SU-DHL-6 (cell line): Measurements from ENCODE around the gene MRPL20.

ENCODE experiments used
- H2AFZ ChIP-seq: fragments of 200-600 bp; sonication (generic); 2 replicates; pipeline ENCODE4 v1.6.1; 2014; ENCODE audit warnings: low read depth, mild to moderate bottlenecking, moderate library complexity, mixed read lengths, antibody characterized with exemption, low read length; ENCODE audit not compliant: severe bottlenecking
- H3F3A ChIP-seq: fragments of 200-600 bp; shearing (Covaris generic); 2 replicates; pipeline ENCODE4 v1.6.0; 2016; ENCODE audit warnings: antibody characterized with exemption, mild to moderate bottlenecking; ENCODE audit not compliant: insufficient read depth
- H3K27ac ChIP-seq: fragments of 200-600 bp; sonication (generic); 2 replicates; pipeline ENCODE4 v1.5.1; 2016; ENCODE audit warnings: low read depth, mild to moderate bottlenecking, low read length, moderate library complexity, mixed read lengths
- H3K27me3 ChIP-seq: fragments of 200-600 bp; sonication (generic), shearing (Covaris generic); 2 replicates; pipeline ENCODE4 v1.6.0; 2014; ENCODE audit warnings: mild to moderate bottlenecking, low read length
- H3K36me3 ChIP-seq: fragments of 200-600 bp; sonication (generic); 2 replicates; pipeline ENCODE4 v1.6.1; 2014; ENCODE audit warnings: mild to moderate bottlenecking, low read length, mixed read lengths
- H3K4me2 ChIP-seq: fragments of 300-600, 200-600 bp; shearing (Covaris generic), sonication (generic); 2 replicates; pipeline ENCODE4 v1.6.0; 2014; ENCODE audit warnings: low read length, low read depth, mild to moderate bottlenecking; ENCODE audit not compliant: poor library complexity, severe bottlenecking
- H3K4me3 ChIP-seq: fragments of 200-600 bp; sonication (generic); 2 replicates; pipeline ENCODE4 v1.5.1; 2014; ENCODE audit warnings: antibody characterized with exemption, low read length, mild to moderate bottlenecking, mixed read lengths; ENCODE audit not compliant: insufficient read depth, poor library complexity, severe bottlenecking
- H3K79me2 ChIP-seq: fragments of 200-600 bp; sonication (generic); 2 replicates; pipeline ENCODE4 v1.6.1; 2014; ENCODE audit warnings: mild to moderate bottlenecking, low read length, moderate library complexity; ENCODE audit not compliant: insufficient read depth
- H3K9ac ChIP-seq: fragments of 200-600 bp; sonication (generic); 2 replicates; pipeline ENCODE4 v1.7.0; 2014; ENCODE audit warnings: mild to moderate bottlenecking, low read length
- H3K9me2 ChIP-seq: fragments of 200-600 bp; sonication (generic); replicated peaks from 2 replicates; pipeline ENCODE4 v1.6.1; 2014; ENCODE audit warnings: low read length; ENCODE audit not compliant: insufficient read depth
- H3K9me3 ChIP-seq: fragments of 200-600 bp; sonication (generic); 2 replicates; pipeline ENCODE4 v1.6.1; 2014; ENCODE audit warnings: low read length, mixed read lengths; ENCODE audit not compliant: insufficient read depth
- H4K20me1 ChIP-seq: fragments of 200-600 bp; sonication (generic); 2 replicates; pipeline ENCODE4 v1.6.1; 2014; ENCODE audit warnings: low read depth, mild to moderate bottlenecking, antibody characterized with exemption, low read length, moderate library complexity, mixed read lengths
- CTCF ChIP-seq: fragments of 200-600 bp; sonication (generic); IDR thresholded peaks from one replicate; pipeline ENCODE4 v1.5.1; 2017; ENCODE audit warnings: antibody characterized with exemption, mild to moderate bottlenecking, low read length, moderate library complexity; ENCODE audit not compliant: insufficient read depth, poor library complexity, severe bottlenecking
- EZH2phosphoT487 ChIP-seq: fragments of 200-600 bp; sonication (generic), shearing (Covaris generic); conservative IDR thresholded peaks from 2 replicates; pipeline ENCODE4 v1.6.1; 2018; ENCODE audit warnings: mild to moderate bottlenecking, antibody characterized with exemption, low read length, moderate library complexity, mixed read lengths

The MRPL20 gene

GRCh38 chr1:1376551-1377226 is 30.4 kb downstream of the MRPL20 start:
- peak overlapping the region; percentile 90 for H3K4me2 ChIP-seq
- no peaks in the 10 kb centered on the region for H4K20me1 ChIP-seq
- H3K9me3 ChIP-seq: no peaks in the 10 kb centered on the region
- no peak overlapping the region for H3K4me3 ChIP-seq
- peak overlapping the region; percentile 63 for H3K27ac ChIP-seq
- H3K9ac ChIP-seq: peak overlapping the region; percentile 99
- no peak for TF ChIP-seq CTCF
- TF ChIP-seq EZH2phosphoT487: no peak
- peaks cover 21% of the 10 kb centered on the region for H3K79me2 ChIP-seq
- no peaks in the 10 kb centered on the region for H3K9me2 ChIP-seq
- peaks cover 19% of the 10 kb centered on the region for H3F3A ChIP-seq
- H3K36me3 ChIP-seq: no peaks in the 10 kb centered on the region
- H2AFZ ChIP-seq: no peak overlapping the region
- H3K27me3 ChIP-seq: no peaks in the 10 kb centered on the region

- Histone ChIP-seq H3K4me2 (peak within 1 kb of the TSS; percentile 90), H4K20me1 (no peaks in the 10 kb centered on the region), H3K9ac (peak within 1 kb of the TSS; percentile 99), H3K27ac (peak within 1 kb of the TSS; percentile 63), H3K27me3 (no peaks in the 10 kb centered on the region), H3K36me3 (no peaks in the 10 kb centered on the region), H3K79me2 (peaks cover 18% of the 10 kb centered on the region), H3K9me2 (no peaks in the 10 kb centered on the region), H2AFZ (peak within 1 kb of the TSS; percentile 72), H3K9me3 (no peaks in the 10 kb centered on the region), H3K4me3 (peak within 1 kb of the TSS; percentile 97), H3F3A (peaks cover 19% of the 10 kb centered on the region)
- TF ChIP-seq CTCF (no peak), EZH2phosphoT487 (no peak)
These were observed 32.0 kb downstream of the MRPL20 start, which contains the start of gene AURKAIP1 for GRCh38 chr1:1374929-1375662. Gene AURKAIP1, minus strand, starts transcription at chr1:1375207. Its CDS starts 451 bp downstream, at chr1:1374756.

- H3K79me2 ChIP-seq: peaks cover 18% of the 10 kb centered on the region
- TF ChIP-seq EZH2phosphoT487 (no peak), CTCF (no peak)
- no peaks in the 10 kb centered on the region for H3K9me3 ChIP-seq
- H3K27me3 ChIP-seq: no peaks in the 10 kb centered on the region
- H4K20me1 ChIP-seq: no peaks in the 10 kb centered on the region
- no peaks in the 10 kb centered on the region for H3K9me2 ChIP-seq
- peak overlapping the region; percentile 72 for H2AFZ ChIP-seq
- peak overlapping the region; percentile 97 for H3K4me3 ChIP-seq
- H3K27ac ChIP-seq: peak overlapping the region; percentile 63
- peak overlapping the region; percentile 90 for H3K4me2 ChIP-seq
- peaks cover 19% of the 10 kb centered on the region for H3F3A ChIP-seq
- H3K9ac ChIP-seq: peak overlapping the region; percentile 99
- H3K36me3 ChIP-seq: no peaks in the 10 kb centered on the region
These were observed 32.5 kb downstream of the MRPL20 start for GRCh38 chr1:1374589-1374928.
